SH-SY5Y (cell line): ENCODE data around the gene GMFB.

Source experiments
- GATA2 ChIP-seq: IDR thresholded peaks from 2 replicates; pipeline ENCODE4 v1.6.1; 2011; ENCODE audit warnings: mild to moderate bottlenecking, low read depth, low read length
- GATA3 ChIP-seq: IDR thresholded peaks from 2 replicates; pipeline ENCODE4 v1.6.1; 2011; ENCODE audit warnings: low read depth, mild to moderate bottlenecking, low read length, moderate library complexity

DNA sequence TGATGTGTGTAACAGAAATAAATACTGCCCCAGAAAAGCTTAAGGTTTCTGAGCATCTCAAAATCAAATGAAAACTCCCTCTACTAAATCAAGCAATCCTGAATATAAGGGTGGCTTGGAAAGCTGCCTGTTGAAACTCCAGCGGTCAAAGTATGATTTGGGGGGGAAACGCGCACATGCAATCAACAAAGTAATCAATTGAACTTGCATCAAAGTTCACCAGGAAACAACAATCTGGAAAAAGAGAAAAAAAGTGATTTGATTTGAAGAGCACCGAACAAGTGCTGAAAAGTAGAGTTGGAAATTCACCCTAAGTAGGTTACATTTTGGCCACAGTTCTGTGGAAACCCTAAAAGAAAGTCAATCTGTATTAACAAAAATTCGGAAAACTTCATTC is 48.3 kb downstream of the GMFB start:
- TF ChIP-seq GATA3 = no peak
- TF ChIP-seq GATA2 = no peak
